Ovary (tissue), 3 donors: ENCODE data around the gene CTDSP2.

Experiments used
- CTCF ChIP-seq, 3 donors: fragments of 450-650 bp in 2 of 3; fragments of 200-600 bp in 1 of 3; IDR thresholded peaks; one replicate each; pipeline versions ENCODE4 v1.5.1 to v1.8.0; 2016 to 2022; ENCODE audit warnings: antibody characterized with exemption in 3 of 3, mild to moderate bottlenecking in 1 of 3
- EP300 ChIP-seq: sonication (generic); formaldehyde crosslinking; IDR thresholded peaks from one replicate; pipeline ENCODE4 v1.6.1; 2017; ENCODE audit warnings: antibody characterized with exemption
- POLR2A ChIP-seq: fragments of 450-650 bp; IDR thresholded peaks from one replicate; pipeline ENCODE4 v1.6.1; 2017; ENCODE audit warnings: antibody characterized with exemption, mild to moderate bottlenecking, moderate library complexity
- donor health status: DM: no; HTN: no; CAD: no.

- no peak for TF ChIP-seq CTCF (IDR thresholded peaks at IDR 0.05)
- TF ChIP-seq POLR2A = no peak
- TF ChIP-seq EP300 = no peak
Observed at GRCh38 chr12:57851552-57851951, 5.0 kb upstream of the CTDSP2 start.
